HepG2 (cell line): Measurements from ENCODE around the gene KLHL36. TPM values are rescaled to one million over a fixed set of nuclear protein-coding genes. Genes with fewer than 3 reads are reported as not detected.
A peak's percentile ranks its signal among the peaks of the same experiment; 100 is the strongest.

Source experiments
- CEBPZ ChIP-seq: IDR thresholded peaks from 2 replicates; pipeline ENCODE4 v1.6.1; 2012; ENCODE audit warnings: low read length, improper control_type of control experiment
- ETV5 ChIP-seq: IDR thresholded peaks from 2 replicates; pipeline ENCODE4 v1.6.1; 2018; ENCODE audit warnings: missing biosample characterization, missing genetic modification reagents, inconsistent platforms, borderline replicate concordance
- FLYWCH1 ChIP-seq: sonication (generic); formaldehyde crosslinking; IDR thresholded peaks from 2 replicates; pipeline ENCODE4 v1.8.1; 2023; ENCODE audit warnings: mild to moderate bottlenecking, missing genetic modification reagents
- IKZF1 ChIP-seq: fragments of 450-650 bp; IDR thresholded peaks from 2 replicates; pipeline ENCODE4 v1.7.1; 2016
- KLF13 ChIP-seq: sonication (generic); formaldehyde crosslinking; IDR thresholded peaks from 2 replicates; pipeline ENCODE4 v1.4.0; 2020; ENCODE audit warnings: mild to moderate bottlenecking, missing genetic modification reagents
- MTF2 ChIP-seq: sonication (generic); formaldehyde crosslinking; IDR thresholded peaks from 2 replicates; pipeline ENCODE4 v1.5.0; 2020; ENCODE audit warnings: missing genetic modification reagents, borderline replicate concordance
- NR2F1 ChIP-seq, 2 experiments: fragments of 450-650 bp in 1 of 2; formaldehyde crosslinking in 1 of 2; IDR thresholded peaks; 2 replicates each; pipeline versions ENCODE4 v1.5.0 to v1.6.1; 2016 to 2020; ENCODE audit warnings: mild to moderate bottlenecking in 1 of 2, missing compliant biosample characterization in 1 of 2, missing genetic modification reagents in 1 of 2, moderate library complexity in 1 of 2
- PRDM4 ChIP-seq: sonication (generic); formaldehyde crosslinking; IDR thresholded peaks from 2 replicates; pipeline ENCODE4 v1.9.0; 2021; ENCODE audit warnings: missing genetic modification reagents, borderline replicate concordance
- SAP130 ChIP-seq: IDR thresholded peaks from 2 replicates; pipeline ENCODE4 v1.6.1; 2016; ENCODE audit warnings: low read depth
- SMAD9 ChIP-seq: sonication (generic); formaldehyde crosslinking; IDR thresholded peaks from 2 replicates; pipeline ENCODE4 v1.5.1; 2020; ENCODE audit warnings: mild to moderate bottlenecking, missing genetic modification reagents
- SOX13 ChIP-seq, 3 experiments: fragments of 450-650 bp in 1 of 3; sonication (generic) in 1 of 3; formaldehyde crosslinking in 1 of 3; IDR thresholded peaks in 2 of 3; conservative IDR thresholded peaks in 1 of 3; 2 replicates each; pipeline versions ENCODE4 v1.5.0 to v1.6.1; 2016 to 2020; ENCODE audit warnings: antibody characterized with exemption in 1 of 3, mild to moderate bottlenecking in 1 of 3, missing compliant biosample characterization in 1 of 3, missing genetic modification reagents in 1 of 3, moderate library complexity in 1 of 3
- SP5 ChIP-seq: IDR thresholded peaks from 2 replicates; pipeline ENCODE4 v1.6.1; 2016; ENCODE audit warnings: low read depth, borderline replicate concordance
- TARDBP ChIP-seq: sonication (generic); formaldehyde crosslinking; IDR thresholded peaks from 2 replicates; pipeline ENCODE4 v1.8.0; 2022; ENCODE audit warnings: mild to moderate bottlenecking, missing genetic modification reagents
- WIZ ChIP-seq: sonication (generic); formaldehyde crosslinking; IDR thresholded peaks from 2 replicates; pipeline ENCODE4 v1.5.1; 2020; ENCODE audit warnings: mild to moderate bottlenecking, missing genetic modification reagents
- ZBTB38 ChIP-seq: sonication (generic); formaldehyde crosslinking; IDR thresholded peaks from 2 replicates; pipeline ENCODE4 v1.5.1; 2020; ENCODE audit warnings: mild to moderate bottlenecking, missing genetic modification reagents
- ZNF331 ChIP-seq: sonication (generic); formaldehyde crosslinking; IDR thresholded peaks from 2 replicates; pipeline ENCODE4 v1.4.0; 2020; ENCODE audit warnings: missing genetic modification reagents
- ZNF547 ChIP-seq: sonication (generic); formaldehyde crosslinking; IDR thresholded peaks from 2 replicates; pipeline ENCODE4 v1.5.1; 2020; ENCODE audit warnings: mild to moderate bottlenecking, missing genetic modification reagents
- ZNF577 ChIP-seq: sonication (generic); formaldehyde crosslinking; IDR thresholded peaks from 2 replicates; pipeline ENCODE4 v1.4.0; 2020; ENCODE audit warnings: mild to moderate bottlenecking, low read depth, missing genetic modification reagents, borderline replicate concordance
- ZNF619 ChIP-seq: sonication (generic); formaldehyde crosslinking; IDR thresholded peaks from 2 replicates; pipeline ENCODE4 v1.4.0; 2020; ENCODE audit warnings: mild to moderate bottlenecking, missing genetic modification reagents
- ZNF639 ChIP-seq: conservative IDR thresholded peaks from 2 replicates; pipeline ENCODE4 v1.6.1; 2018; ENCODE audit warnings: missing genetic modification reagents
- ZNF7 ChIP-seq: IDR thresholded peaks from 2 replicates; pipeline ENCODE4 v1.6.1; 2016; ENCODE audit warnings: missing biosample characterization, missing genetic modification reagents
- ZNF703 ChIP-seq: sonication (generic); formaldehyde crosslinking; IDR thresholded peaks from 2 replicates; pipeline ENCODE4 v1.5.1; 2020; ENCODE audit warnings: missing genetic modification reagents, mild to moderate bottlenecking, moderate library complexity, borderline replicate concordance
- ZNF766 ChIP-seq: sonication (generic); formaldehyde crosslinking; IDR thresholded peaks from 2 replicates; pipeline ENCODE4 v1.5.0; 2020; ENCODE audit warnings: missing genetic modification reagents, borderline replicate concordance
- polyA plus RNA-seq, 8 experiments: library from polyadenylated mRNA; depleted of rRNA in 3 of 8; stranded (reverse) in 7 of 8; unstranded in 1 of 8; fragments of >200 nt; fragmentation: Illumina TruSeq in 4 of 8; extraction: Trizol in 4 of 8; gene quantifications; 2 replicates each; pipeline versions ENCODE4 v1.2.1 to v1.2.3, GENCODE V29; 2011 to 2016; ENCODE audit warnings: low read depth in 4 of 8, missing spikeins in 1 of 8, mixed read lengths in 1 of 8; ENCODE audit not compliant: insufficient read depth in 1 of 8
- total RNA-seq, 5 experiments: library from RNA; depleted of rRNA; stranded (reverse); fragments of >200 nt; fragmentation: Illumina TruSeq; extraction: Trizol; gene quantifications; 2 replicates each; pipeline ENCODE4 v1.2.3, GENCODE V29; 2016; ENCODE audit warnings: low read depth in 1 of 5

Gene KLHL36
- total and polyA plus RNA-seq, 2 of the 13 experiments (the other 11 are each of a cell fraction or from before 2014, with no cell fraction given) = 24.3 to 26.0 TPM

GRCh38 chr16:84699712-84700445, 51.6 kb downstream of the KLHL36 start, which contains the start of gene USP10 (continued):
- TF ChIP-seq PRDM4 (CRISPR knock-in tag) (no peak), ZBTB38 (CRISPR knock-in tag) (peak; percentile 65), IKZF1 (no peak), SMAD9 (no peak), NR2F1 (CRISPR knock-in tag; IDR thresholded peaks at IDR 0.05) (no peak), ZNF577 (CRISPR knock-in tag) (no peak), ZNF619 (CRISPR knock-in tag) (no peak; the same call in 1 of the 2 replicates), CEBPZ (no peak), SOX13 (IDR thresholded peaks at IDR 0.05) (no peak), SOX13 (CRISPR knock-in tag; conservative IDR thresholded peaks at IDR 0.05 in 1 of 2, IDR thresholded peaks at IDR 0.05 in 1 of 2) (peak in 1 of 2 experiments; percentile 49; a peak in 1 of 4 replicates), ZNF639 (peak; percentile 20; the same call in 1 of the 2 replicates), ZNF547 (peak; percentile 43; the same call in 1 of the 2 replicates), FLYWCH1 (no peak), ZNF766 (peak; percentile 86; the same call in 1 of the 2 replicates), SAP130 (CRISPR knock-in tag) (peak; percentile 92), TARDBP (CRISPR knock-in tag) (no peak; the same call in 1 of the 2 replicates), KLF13 (0 out of 2 replicates have a peak, but pooled peaks have one; percentile 30), ZNF7 (no peak), MTF2 (CRISPR knock-in tag) (no peak), ZNF703 (CRISPR knock-in tag) (no peak), SP5 (no peak), ETV5 (peak; percentile 94), ZNF331 (CRISPR knock-in tag) (peak; percentile 75), WIZ (CRISPR knock-in tag) (no peak)
